ENCODE data around the gene IL31RA. TPM values are rescaled to one million over a fixed set of nuclear protein-coding genes. Genes with fewer than 3 reads are reported as not detected.

IL31RA gene
- total and polyA plus RNA-seq, 2 experiments from 2014 or later: not detected

- TF ChIP-seq ETS1 (IDR thresholded peaks at IDR 0.05): no peak
- no peak for TF ChIP-seq ZNF331 (CRISPR knock-in tag; IDR thresholded peaks at IDR 0.05; ENCODE audit: low read depth)
- no peak for TF ChIP-seq EZH2 (IDR thresholded peaks at IDR 0.05; ENCODE audit: low read depth, unreplicated experiment)
- TF ChIP-seq POLR2AphosphoS5 (IDR thresholded peaks at IDR 0.05; ENCODE audit: low read depth): no peak
These were observed 45.1 kb downstream of the IL31RA start (continued) for GRCh38 chr5:55896238-55896637.

GRCh38 chr5:55896663-55897062 lies 45.5 kb downstream of the IL31RA start:
- H3K36me3 ChIP-seq (ENCODE audit: insufficient read depth): no peaks in the 10 kb centered on the region
- no peaks in the 10 kb centered on the region for H3K79me2 ChIP-seq (replicated peaks; ENCODE audit: insufficient read depth)
- peaks cover 4% of the 10 kb centered on the region for H3K27me3 Mint-ChIP-seq (ENCODE audit: insufficient read depth, low read depth, poor library complexity)
- peaks cover 10% of the 10 kb centered on the region for H3K9me2 ChIP-seq (ENCODE audit: insufficient read depth)
- H3K9me3 Mint-ChIP-seq: no peaks in the 10 kb centered on the region
- H4K20me1 ChIP-seq (replicated peaks; ENCODE audit: insufficient read depth): no peaks in the 10 kb centered on the region
- H3K4me3 ChIP-seq: no peak overlapping the region
- no peaks in the 10 kb centered on the region for H3F3A ChIP-seq (replicated peaks; ENCODE audit: low read depth)
- no peaks in the 10 kb centered on the region for H3K4me1 ChIP-seq (ENCODE audit: insufficient read depth)
- ATAC-seq (no peak), DNase-seq (ENCODE audit: low spot score) (no peak)
- no peaks in the 10 kb centered on the region for H3K4me1 Mint-ChIP-seq
- H3K4me3 Mint-ChIP-seq: no peak overlapping the region
- H3K27ac ChIP-seq (ENCODE audit: low read depth): no peak overlapping the region
- no peaks in the 10 kb centered on the region for H3K27me3 ChIP-seq (ENCODE audit: insufficient read depth)
- H3K36me3 Mint-ChIP-seq (ENCODE audit: low read depth): no peaks in the 10 kb centered on the region; the same call in 2 of the 3 replicates
- H3K27ac Mint-ChIP-seq: no peak overlapping the region
- H2AFZ ChIP-seq: no peak overlapping the region
- H3K4me2 ChIP-seq: no peak overlapping the region
- TF ChIP-seq EZH2phosphoT487 (IDR thresholded peaks at IDR 0.05; ENCODE audit: unreplicated experiment) (no peak), NANOG (IDR thresholded peaks at IDR 0.05; ENCODE audit: borderline replicate concordance) (no peak), STAT1 (IDR thresholded peaks at IDR 0.05; ENCODE audit: unreplicated experiment) (no peak), CTCF (conservative IDR thresholded peaks at IDR 0.05; ENCODE audit: low read depth in 2 of 2) (no peak), REST (IDR thresholded peaks at IDR 0.05; ENCODE audit: unreplicated experiment) (no peak), JUNB (IDR thresholded peaks at IDR 0.05; ENCODE audit: unreplicated experiment) (no peak), CREB1 (CRISPR knock-in tag; IDR thresholded peaks at IDR 0.05; ENCODE audit: low read depth) (no peak), ZNF462 (CRISPR knock-in tag; IDR thresholded peaks at IDR 0.05) (no peak), EZH2 (IDR thresholded peaks at IDR 0.05; ENCODE audit: low read depth, unreplicated experiment) (no peak), ZNF331 (CRISPR knock-in tag; IDR thresholded peaks at IDR 0.05; ENCODE audit: low read depth) (no peak)
